Measurements from ENCODE around the gene MEI1.
"Not testable (repeated sequence)": the region's sequence is repeated elsewhere in the genome, so short reads cannot be mapped to it uniquely, and the experiment has no call there.

MEI1 gene

GRCh38 chr22:41682033-41682807, 17.1 kb upstream of the MEI1 start:
- DNase-seq, result peak; percentile 55 to 83

GRCh38 chr22:41683052-41683451, 16.3 kb upstream of the MEI1 start:
- DNase-seq, result no peak

- no peak for DNase-seq
These were observed 15.7 kb upstream of the MEI1 start for GRCh38 chr22:41683616-41684015.

GRCh38 chr22:41684194-41684593, 15.1 kb upstream of the MEI1 start:
- DNase-seq, result no peak

GRCh38 chr22:41686890-41687289, 12.4 kb upstream of the MEI1 start:
- not testable (repeated sequence) for DNase-seq

- DNase-seq, result no peak
These were observed 11.4 kb upstream of the MEI1 start for GRCh38 chr22:41687901-41688364.

- DNase-seq, result peak; percentile 81 to 90
These were observed 10.7 kb upstream of the MEI1 start, which contains the start of gene SNU13 for GRCh38 chr22:41688365-41689211. TSS of gene SNU13 (minus strand) at chr22:41688867. CDS start at chr22:41688796, 71 bp downstream.

GRCh38 chr22:41690476-41690875, 8.8 kb upstream of the MEI1 start:
- no peak for DNase-seq

GRCh38 chr22:41695211-41695610, 4.1 kb upstream of the MEI1 start:
- no peak for DNase-seq

GRCh38 chr22:41696703-41697102, 2.6 kb upstream of the MEI1 start:
- no peak for DNase-seq

- DNase-seq, result peak; percentile 57 to 89
These were observed 2.1 kb upstream of the MEI1 start for GRCh38 chr22:41697126-41697775.

- no peak for DNase-seq
These were observed 733 bp downstream of the MEI1 start for GRCh38 chr22:41700108-41700364.

GRCh38 chr22:41702763-41703162, 3.5 kb downstream of the MEI1 start:
- DNase-seq, result no peak

- DNase-seq, result no peak
These were observed 10.0 kb downstream of the MEI1 start for GRCh38 chr22:41709341-41709740.

GRCh38 chr22:41713004-41713403, 13.7 kb downstream of the MEI1 start:
- no peak for DNase-seq

- no peak for DNase-seq
These were observed 23.2 kb downstream of the MEI1 start for GRCh38 chr22:41722496-41722895.

- DNase-seq, result no peak
These were observed 26.3 kb downstream of the MEI1 start for GRCh38 chr22:41725510-41726110.

- no peak for DNase-seq
These were observed 32.3 kb downstream of the MEI1 start for GRCh38 chr22:41731609-41732008.

- DNase-seq, result no peak
These were observed 32.9 kb downstream of the MEI1 start for GRCh38 chr22:41732096-41732772.

GRCh38 chr22:41733241-41733640, 33.9 kb downstream of the MEI1 start:
- not testable (repeated sequence) for DNase-seq

GRCh38 chr22:41739576-41739975, 40.3 kb downstream of the MEI1 start:
- DNase-seq, result no peak

GRCh38 chr22:41742918-41743317, 43.6 kb downstream of the MEI1 start:
- DNase-seq, result no peak

GRCh38 chr22:41745968-41746367, 46.7 kb downstream of the MEI1 start:
- no peak for DNase-seq

Measured in NCI-H446 (cell line).